GM18909 (cell line): ENCODE results near the gene MAGEE2.
"Not testable (repeated sequence)": the region's sequence is repeated elsewhere in the genome, so short reads cannot be mapped to it uniquely, and the experiment has no call there.

Experiments
- ATAC-seq: cut with Tn5 transposase; IDR thresholded peaks from one replicate; pipeline ENCODE4 v1.9.1; 2021; ENCODE audit warnings: mild to moderate bottlenecking; ENCODE audit not compliant: unreplicated experiment, poor library complexity

The MAGEE2 gene, protein sequence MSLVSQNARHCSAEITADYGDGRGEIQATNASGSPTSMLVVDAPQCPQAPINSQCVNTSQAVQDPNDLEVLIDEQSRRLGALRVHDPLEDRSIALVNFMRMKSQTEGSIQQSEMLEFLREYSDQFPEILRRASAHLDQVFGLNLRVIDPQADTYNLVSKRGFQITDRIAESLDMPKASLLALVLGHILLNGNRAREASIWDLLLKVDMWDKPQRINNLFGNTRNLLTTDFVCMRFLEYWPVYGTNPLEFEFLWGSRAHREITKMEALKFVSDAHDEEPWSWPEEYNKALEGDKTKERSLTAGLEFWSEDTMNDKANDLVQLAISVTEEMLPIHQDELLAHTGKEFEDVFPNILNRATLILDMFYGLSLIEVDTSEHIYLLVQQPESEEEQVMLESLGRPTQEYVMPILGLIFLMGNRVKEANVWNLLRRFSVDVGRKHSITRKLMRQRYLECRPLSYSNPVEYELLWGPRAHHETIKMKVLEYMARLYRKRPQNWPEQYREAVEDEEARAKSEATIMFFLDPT

DNA sequence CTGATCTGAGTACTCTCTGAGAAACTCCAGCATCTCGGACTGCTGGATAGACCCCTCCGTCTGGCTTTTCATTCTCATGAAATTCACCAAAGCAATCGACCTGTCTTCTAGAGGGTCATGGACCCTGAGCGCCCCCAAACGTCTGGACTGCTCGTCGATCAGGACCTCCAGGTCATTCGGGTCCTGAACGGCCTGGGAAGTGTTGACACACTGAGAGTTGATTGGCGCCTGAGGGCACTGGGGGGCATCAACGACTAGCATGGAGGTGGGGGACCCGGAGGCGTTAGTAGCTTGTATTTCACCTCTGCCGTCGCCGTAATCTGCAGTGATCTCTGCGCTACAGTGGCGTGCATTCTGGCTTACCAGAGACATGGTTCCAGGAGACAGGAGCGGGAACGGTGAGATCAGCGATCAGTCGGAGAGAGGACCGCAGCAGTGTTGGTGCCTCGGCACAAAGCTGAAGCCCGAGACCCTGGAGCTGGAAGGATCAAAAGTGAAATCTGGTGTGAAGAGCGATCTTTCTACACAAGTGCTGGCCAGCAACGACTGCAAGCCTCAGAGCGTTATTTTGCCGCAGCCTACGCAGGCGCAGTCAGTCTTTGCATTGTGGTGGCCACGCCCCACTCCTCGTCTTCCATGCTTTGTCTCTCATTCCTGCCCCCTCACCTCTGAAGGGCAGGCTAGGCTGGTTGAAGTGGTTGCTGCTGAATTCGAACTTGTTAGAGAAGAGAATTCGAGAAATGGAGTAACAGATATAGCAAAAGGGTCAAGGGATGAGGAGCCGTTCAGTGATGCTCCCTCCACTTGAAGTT lies at the start of gene MAGEE2:
TSS of gene MAGEE2 (minus strand) at position 575 of the 812 bp plus-strand sequence. CDS start at position 372, 203 bp downstream.
- ATAC-seq: no peak

DNA sequence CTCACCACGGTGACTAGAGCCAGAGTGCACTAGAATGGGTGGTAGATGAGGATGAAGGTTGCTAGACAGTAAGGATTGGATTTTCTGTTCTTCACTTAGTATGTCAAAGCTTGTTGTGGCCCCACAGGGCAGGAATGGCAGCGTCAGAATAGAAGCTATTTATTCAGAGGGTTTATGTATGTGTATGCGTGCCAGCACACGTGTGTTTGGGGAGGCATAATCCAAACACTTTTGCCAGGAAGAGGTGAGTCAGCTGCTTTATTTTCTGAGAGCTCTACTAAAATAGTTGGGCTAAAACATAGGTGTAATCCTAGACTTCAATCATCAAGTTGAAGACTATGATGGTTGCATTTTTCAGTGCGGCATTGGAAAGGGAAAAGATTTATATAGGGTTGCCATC lies 1.2 kb upstream of the MAGEE2 start:
- ATAC-seq: no peak

DNA sequence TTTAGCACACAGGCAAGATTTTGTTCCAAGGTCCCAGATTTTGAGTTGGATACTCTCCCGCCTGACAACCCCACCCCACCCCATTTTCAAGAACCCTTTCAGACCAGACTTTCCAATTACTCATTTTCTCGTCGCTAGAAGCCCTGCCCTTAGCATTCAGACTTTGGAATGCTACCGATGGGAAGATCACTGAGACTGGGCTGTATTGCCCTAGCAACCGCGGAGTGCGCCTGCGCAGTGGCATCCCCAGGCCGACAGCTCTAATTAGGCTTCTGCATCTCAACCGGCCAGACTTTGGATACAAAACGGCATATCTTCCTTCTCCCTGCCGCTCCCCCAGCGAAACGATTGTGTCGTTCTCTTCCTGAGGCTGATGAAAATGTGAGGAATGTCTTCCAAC lies 3.4 kb downstream of the MAGEE2 start:
- no peak for ATAC-seq

DNA sequence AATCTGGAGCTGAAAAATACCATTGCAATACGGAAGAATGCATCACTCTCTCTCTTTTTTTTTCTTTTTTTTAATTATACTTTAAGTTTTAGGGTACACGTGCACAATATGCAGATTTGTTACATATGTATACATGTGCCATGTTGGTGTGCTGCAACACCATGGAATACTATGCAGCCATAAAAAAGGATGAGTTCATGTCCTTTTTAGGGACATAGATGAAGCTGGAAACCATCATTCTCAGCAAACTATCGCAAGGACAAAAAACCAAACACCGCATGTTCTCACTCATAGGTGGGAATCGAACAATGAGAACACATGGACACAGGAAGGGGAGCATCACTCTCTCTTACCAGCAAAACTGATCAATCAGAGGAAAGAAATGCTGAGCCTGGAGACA lies 17.0 kb downstream of the MAGEE2 start:
- ATAC-seq: not testable (repeated sequence)

DNA sequence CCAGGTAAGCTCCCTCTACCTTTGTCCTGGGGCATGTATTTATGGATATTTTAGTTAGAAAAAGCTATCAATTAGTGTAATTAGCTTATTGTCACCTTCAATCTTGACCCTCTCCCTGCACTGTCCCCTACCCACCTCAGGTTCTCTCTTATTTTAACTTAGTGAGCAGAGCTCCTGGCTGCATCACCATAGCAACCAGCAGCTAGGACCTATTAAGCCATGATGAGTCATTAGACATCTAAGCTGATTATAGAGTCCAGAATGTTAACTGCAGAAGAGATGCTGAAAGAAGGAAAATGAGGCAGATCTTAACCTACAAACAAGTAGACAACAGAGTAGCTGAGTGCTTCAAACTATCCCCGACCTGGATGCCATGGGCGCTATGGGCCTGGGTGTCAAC lies 36.6 kb downstream of the MAGEE2 start:
- ATAC-seq: no peak

DNA sequence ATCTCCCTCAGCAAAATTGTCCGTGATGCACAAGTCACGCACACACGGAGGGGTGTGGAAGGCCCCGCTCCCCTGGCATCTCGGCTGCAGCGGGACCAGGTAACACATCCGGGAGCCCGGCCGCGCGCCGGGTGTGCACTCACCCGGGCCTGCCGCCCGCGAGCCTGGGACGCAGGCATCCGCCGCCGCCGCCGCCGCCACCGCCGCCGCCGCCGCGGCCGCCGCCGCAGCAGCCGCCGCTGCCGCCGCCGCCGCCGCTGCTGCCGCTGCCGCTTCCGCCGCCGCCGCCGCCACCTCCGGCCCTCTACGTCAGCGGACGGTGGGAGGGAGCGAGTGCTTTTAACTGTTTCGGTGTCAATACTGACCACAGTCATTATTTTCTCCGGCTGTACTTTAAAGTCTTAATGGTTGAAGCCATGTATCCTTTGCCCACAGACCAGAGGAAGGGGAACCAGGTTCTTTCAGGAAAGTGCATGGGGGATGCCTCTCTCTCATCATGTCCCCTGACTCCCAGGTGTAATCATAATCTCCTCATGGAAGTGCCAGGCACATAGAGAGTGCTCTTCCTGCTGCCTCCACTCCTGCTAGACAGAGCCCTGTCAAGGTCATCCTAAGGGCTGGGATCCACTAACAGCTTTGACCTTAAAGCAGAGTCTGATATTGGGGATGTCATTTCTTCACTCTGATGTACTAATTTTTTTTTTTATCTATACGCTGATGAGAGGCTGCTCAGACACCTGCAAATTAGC lies 38.0 kb downstream of the MAGEE2 start:
- peak; percentile 88 for ATAC-seq
